ENCODE data around the gene TTC34. TPM values are rescaled to one million over a fixed set of nuclear protein-coding genes. Genes with fewer than 3 reads are reported as not detected.

Gene TTC34
- total RNA-seq, 1 experiment from 2014 or later: 0.05 TPM

- DNase-seq (ENCODE audit: low read depth): no peak
Measured at GRCh38 chr1:2590233-2591141, 211.0 kb downstream of the TTC34 start.

- no peak for DNase-seq (ENCODE audit: low read depth)
Measured at GRCh38 chr1:2589431-2590232, 211.9 kb downstream of the TTC34 start.

GRCh38 chr1:2588661-2589430 lies 212.6 kb downstream of the TTC34 start:
- no peak for DNase-seq (ENCODE audit: low read depth)

- no peak for DNase-seq (ENCODE audit: low read depth)
Measured at GRCh38 chr1:2587860-2588571, 213.5 kb downstream of the TTC34 start.

GRCh38 chr1:2587071-2587859 lies 214.2 kb downstream of the TTC34 start:
- DNase-seq (ENCODE audit: low read depth): peak; percentile 14

GRCh38 chr1:2586154-2587070 lies 215.1 kb downstream of the TTC34 start, which contains the start of gene PRXL2B:
Gene PRXL2B, plus strand, starts transcription at chr1:2586777. Its CDS starts 109 bp downstream, at chr1:2586886.
- DNase-seq (ENCODE audit: low read depth): peak; percentile 97

Other genes starting within 250 kb of the TTC34 start
- gene TNFRSF14, start 245.3 kb downstream of the TTC34 start, total RNA-seq (2014; rRNA removed; shearing (Covaris generic)): 4.6 and 13.9 TPM in 2 replicates
- gene PRXL2B, start 214.9 kb downstream of the TTC34 start, total RNA-seq (2014; rRNA removed; shearing (Covaris generic)): 12.9 and 17.2 TPM in 2 replicates
- gene MMEL1, start 168.7 kb downstream of the TTC34 start, total RNA-seq (2014; rRNA removed; shearing (Covaris generic)): not detected in 2 replicates
- not detected in 2 replicates for gene ACTRT2, start 219.8 kb upstream of the TTC34 start, total RNA-seq (2014; rRNA removed; shearing (Covaris generic))

Measured in M059J (cell line).